Activated CD8-positive, alpha-beta T cell treated with anti-CD3 and anti-CD28 coated beads, Interleukin-2, amount 10 ng/mL, durations not matched to agents 7 days and 5 days (primary cell): ENCODE measurements around the gene WBP1L. TPM values are rescaled to one million over a fixed set of nuclear protein-coding genes. Genes with fewer than 3 reads are reported as not detected.

ENCODE experiments used
- ATAC-seq: fragments of 150-1000 bp; cut with Tn5 transposase; one replicate; pipeline ENCODE4 v1.10.0; 2021; ENCODE audit warnings: moderate library complexity
- CTCF ChIA-PET: fragments of 350-600 bp; sonication (Branson Sonifier 250); formaldehyde crosslinking; loops from one replicate; lab custom pipeline; 2021; ENCODE audit warnings: antibody characterized with exemption; lab: Charles Lee
- POLR2A ChIA-PET: fragments of 350-600 bp; sonication (Branson Sonifier 250); formaldehyde crosslinking; loops from one replicate; lab custom pipeline; 2021; ENCODE audit warnings: antibody characterized with exemption; lab: Charles Lee
- DNase-seq: peaks from one replicate; pipeline ENCODE4 v3.0.0-alpha.2; 2020
- H3K27ac Mint-ChIP-seq: one replicate; pipeline ENCODE4 v1.8.0; 2021; ENCODE audit warnings: mild to moderate bottlenecking, mixed read lengths
- H3K27me3 Mint-ChIP-seq: one replicate; pipeline ENCODE4 v1.8.0; 2021; ENCODE audit warnings: low read depth, mixed read lengths
- H3K36me3 Mint-ChIP-seq: one replicate; pipeline ENCODE4 v1.8.0; 2021; ENCODE audit warnings: low read depth, mixed read lengths
- H3K4me1 Mint-ChIP-seq: one replicate; pipeline ENCODE4 v1.8.0; 2021; ENCODE audit warnings: low read depth, mixed read lengths
- H3K4me3 Mint-ChIP-seq: one replicate; pipeline ENCODE4 v1.8.0; 2021; ENCODE audit warnings: mild to moderate bottlenecking, mixed read lengths
- H3K9me3 Mint-ChIP-seq: one replicate; pipeline ENCODE4 v1.8.0; 2022; ENCODE audit warnings: mixed read lengths; ENCODE audit not compliant: insufficient read depth
- total RNA-seq, 2 experiments: library from RNA; stranded (reverse); gene quantifications; one replicate each; pipeline ENCODE4 v1.2.3, GENCODE V29; 2021

Gene WBP1L
- total RNA-seq, 2 experiments from 2014 or later = 25.7 to 25.9 TPM

DNA sequence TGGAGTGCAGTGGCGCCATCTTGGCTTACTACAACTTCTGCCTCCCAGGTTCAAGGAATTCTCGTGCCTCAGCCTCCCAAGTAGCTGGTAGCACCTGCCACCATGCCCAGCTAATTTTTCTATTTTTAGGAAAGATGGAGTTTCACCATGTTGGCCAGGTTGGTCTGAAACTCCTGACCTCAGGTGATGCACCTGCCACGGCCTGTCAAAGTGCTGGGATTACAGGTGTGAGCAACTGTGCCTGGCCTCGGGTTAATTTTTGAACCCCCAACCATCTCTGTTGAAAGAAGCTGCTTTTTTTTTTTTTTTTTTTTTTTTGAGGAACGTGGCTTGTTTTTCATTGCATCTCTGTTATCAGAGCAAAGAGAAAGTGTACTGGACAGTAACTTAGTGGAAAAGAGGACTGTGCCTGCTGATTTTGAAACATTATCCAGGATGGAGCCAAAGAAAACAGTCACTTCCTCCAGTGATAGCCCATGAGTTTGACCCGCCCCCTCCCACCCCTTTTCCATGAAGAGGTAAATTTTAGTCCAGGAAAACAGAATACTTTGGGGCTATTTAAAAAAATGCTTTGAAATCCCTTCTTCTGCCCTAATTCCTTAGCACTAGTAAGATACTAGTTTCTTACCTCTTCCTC is 38.3 kb downstream of the WBP1L start:
- no peaks in the 10 kb centered on the region for H3K9me3 Mint-ChIP-seq
- H3K36me3 Mint-ChIP-seq = peaks cover 23% of the 10 kb centered on the region
- CTCF ChIA-PET = no interaction called here
- no peak overlapping the region for H3K4me3 Mint-ChIP-seq
- POLR2A ChIA-PET = no interaction called here
- ATAC-seq (no peak), DNase-seq (no peak)
- H3K27me3 Mint-ChIP-seq = no peaks in the 10 kb centered on the region
- H3K4me1 Mint-ChIP-seq = peaks cover 22% of the 10 kb centered on the region
- H3K27ac Mint-ChIP-seq = no peak overlapping the region

DNA sequence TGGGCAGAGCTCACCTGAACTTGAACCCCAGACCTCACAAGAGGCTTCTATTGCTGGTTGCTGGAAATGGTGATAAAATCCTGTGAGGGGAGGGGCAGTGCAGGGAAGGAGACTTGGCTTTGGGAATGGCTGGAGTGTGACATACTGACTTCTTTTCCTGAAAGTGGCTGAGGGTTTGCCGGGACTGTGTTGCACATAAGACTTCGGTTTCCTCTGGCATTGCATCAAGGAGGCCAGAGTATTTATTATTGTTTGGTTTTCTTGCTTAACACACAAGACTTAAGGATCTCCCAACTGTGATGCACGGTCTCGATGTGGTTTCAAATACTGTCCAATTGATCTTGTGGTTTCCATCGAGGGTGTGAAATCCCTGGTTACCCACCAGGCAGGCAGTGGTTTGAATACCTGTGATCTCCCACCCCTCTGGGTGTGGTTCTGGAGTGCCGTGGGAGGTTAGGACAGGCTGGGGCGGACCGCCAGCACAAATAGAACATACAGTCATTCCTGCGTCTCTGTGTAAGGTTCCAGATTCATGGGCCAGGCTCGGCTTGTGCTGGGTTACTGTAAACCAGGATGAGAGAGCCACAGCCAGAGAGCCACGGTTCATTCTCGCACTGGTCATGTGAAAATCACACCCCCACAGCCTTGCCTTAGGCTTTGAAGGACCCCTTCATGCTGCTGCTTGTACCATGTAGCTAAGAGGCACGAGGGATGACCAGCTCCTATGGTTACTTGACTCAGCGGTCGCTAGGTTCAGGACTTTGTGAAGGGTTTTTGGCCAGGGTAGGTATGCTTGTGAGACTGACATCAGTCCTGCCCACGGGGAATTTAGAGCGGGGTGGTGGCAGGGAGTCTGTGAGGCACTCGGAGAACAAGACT is 39.2 kb downstream of the WBP1L start:
- ChIA-PET POLR2A (no interaction called here), CTCF (no interaction called here)
- Mint-ChIP-seq H3K9me3 (no peaks in the 10 kb centered on the region), H3K36me3 (peaks cover 21% of the 10 kb centered on the region), H3K4me1 (peaks cover 20% of the 10 kb centered on the region), H3K4me3 (no peak overlapping the region), H3K27ac (no peak overlapping the region), H3K27me3 (no peaks in the 10 kb centered on the region)
- DNase-seq (no peak), ATAC-seq (no peak)

DNA sequence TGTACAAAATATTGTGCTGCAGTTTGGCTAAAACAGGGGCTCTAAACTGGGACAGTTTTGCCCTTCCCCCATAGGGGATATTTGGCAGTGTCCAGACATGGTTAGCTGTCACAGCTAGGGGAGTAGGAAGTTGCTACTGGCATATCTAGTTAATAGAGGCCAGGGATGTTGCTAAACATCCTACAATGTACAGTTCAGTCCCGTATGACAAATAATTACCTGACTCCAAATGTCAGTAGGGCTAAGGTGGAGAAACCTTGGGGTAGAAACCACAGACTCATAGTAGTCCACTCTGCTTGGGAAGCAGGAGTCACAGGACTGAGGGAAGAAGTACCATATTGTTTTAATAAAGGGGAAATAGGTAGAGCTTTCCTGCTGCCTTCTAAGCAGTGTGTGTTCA is 39.8 kb downstream of the WBP1L start:
- Mint-ChIP-seq H3K4me1 (peaks cover 20% of the 10 kb centered on the region), H3K4me3 (no peak overlapping the region), H3K36me3 (peaks cover 19% of the 10 kb centered on the region), H3K27ac (no peak overlapping the region), H3K27me3 (no peaks in the 10 kb centered on the region), H3K9me3 (no peaks in the 10 kb centered on the region)
- DNase-seq = no peak
- ChIA-PET CTCF (no interaction called here), POLR2A (no interaction called here)
- ATAC-seq = no peak

DNA sequence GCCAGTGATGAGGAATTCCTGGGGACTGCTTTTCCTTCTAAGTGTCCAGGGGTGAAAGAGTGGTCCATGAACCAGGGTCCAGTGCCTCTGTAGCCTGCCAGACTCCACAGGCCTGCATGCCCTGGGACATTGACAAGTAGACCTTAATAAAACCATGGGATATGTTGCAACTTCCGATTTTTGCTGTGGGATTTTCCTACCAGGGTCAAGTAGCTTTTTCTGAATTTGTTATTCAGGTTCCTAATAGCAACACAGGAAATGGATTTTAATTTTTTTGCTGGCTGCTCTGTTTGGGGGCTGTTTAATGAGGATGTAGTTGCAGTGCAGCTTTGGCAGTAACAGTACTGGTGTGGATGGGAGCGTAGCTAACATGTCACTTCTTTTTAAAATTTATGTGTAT is 42.1 kb downstream of the WBP1L start:
- no peaks in the 10 kb centered on the region for H3K27me3 Mint-ChIP-seq
- ChIA-PET CTCF (no interaction called here), POLR2A (interaction anchor here (0.6 kb wide), 1 partner anchor 70 kb away, joined by 4 read pairs; no protein-coding TSS in a partner anchor)
- H3K36me3 Mint-ChIP-seq = peaks cover 11% of the 10 kb centered on the region
- no peaks in the 10 kb centered on the region for H3K9me3 Mint-ChIP-seq
- DNase-seq (no peak), ATAC-seq (no peak)
- no peak overlapping the region for H3K4me3 Mint-ChIP-seq
- peaks cover 17% of the 10 kb centered on the region for H3K4me1 Mint-ChIP-seq
- no peak overlapping the region for H3K27ac Mint-ChIP-seq

DNA sequence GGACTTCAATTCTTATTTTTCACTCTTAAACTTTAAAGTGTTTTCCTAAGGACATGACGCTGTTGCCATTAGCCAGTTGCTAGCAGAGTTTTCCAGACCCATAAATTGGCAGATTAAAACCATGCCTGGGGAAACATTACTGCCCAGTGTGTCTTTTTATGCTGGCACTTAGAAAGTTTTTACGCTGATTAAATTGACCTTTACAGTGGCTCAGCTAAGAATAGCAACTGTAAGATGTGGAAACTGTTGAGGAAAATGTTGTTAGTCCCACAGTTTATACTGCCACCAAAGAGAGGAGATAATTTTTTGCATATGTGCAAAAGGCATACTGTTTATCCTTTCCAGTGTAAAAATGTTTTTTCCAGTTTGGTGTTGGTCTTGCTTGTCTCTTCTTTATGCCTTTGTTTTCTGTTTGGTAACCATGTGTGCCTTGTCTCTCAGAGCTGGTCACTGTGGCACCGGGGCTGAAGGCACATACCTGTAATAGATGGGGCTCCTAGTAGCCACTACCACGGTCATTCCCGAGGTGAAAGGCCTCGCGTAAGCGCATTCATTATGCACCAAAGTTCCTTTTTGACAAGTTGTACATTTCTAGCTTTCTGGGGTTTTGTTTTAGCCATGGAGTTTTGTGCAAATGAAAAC is 48.1 kb downstream of the WBP1L start:
- CTCF ChIA-PET = interaction anchor here (0.7 to 1.2 kb wide), 2 partner anchors 16 to 44 kb away, joined by 3 read pairs; no protein-coding TSS in a partner anchor
- Mint-ChIP-seq H3K27ac (no peak overlapping the region), H3K9me3 (no peaks in the 10 kb centered on the region), H3K4me3 (no peak overlapping the region), H3K4me1 (peaks cover 22% of the 10 kb centered on the region), H3K36me3 (peaks cover 9% of the 10 kb centered on the region), H3K27me3 (no peaks in the 10 kb centered on the region)
- POLR2A ChIA-PET = no interaction called here
- ATAC-seq (no peak), DNase-seq (no peak)

DNA sequence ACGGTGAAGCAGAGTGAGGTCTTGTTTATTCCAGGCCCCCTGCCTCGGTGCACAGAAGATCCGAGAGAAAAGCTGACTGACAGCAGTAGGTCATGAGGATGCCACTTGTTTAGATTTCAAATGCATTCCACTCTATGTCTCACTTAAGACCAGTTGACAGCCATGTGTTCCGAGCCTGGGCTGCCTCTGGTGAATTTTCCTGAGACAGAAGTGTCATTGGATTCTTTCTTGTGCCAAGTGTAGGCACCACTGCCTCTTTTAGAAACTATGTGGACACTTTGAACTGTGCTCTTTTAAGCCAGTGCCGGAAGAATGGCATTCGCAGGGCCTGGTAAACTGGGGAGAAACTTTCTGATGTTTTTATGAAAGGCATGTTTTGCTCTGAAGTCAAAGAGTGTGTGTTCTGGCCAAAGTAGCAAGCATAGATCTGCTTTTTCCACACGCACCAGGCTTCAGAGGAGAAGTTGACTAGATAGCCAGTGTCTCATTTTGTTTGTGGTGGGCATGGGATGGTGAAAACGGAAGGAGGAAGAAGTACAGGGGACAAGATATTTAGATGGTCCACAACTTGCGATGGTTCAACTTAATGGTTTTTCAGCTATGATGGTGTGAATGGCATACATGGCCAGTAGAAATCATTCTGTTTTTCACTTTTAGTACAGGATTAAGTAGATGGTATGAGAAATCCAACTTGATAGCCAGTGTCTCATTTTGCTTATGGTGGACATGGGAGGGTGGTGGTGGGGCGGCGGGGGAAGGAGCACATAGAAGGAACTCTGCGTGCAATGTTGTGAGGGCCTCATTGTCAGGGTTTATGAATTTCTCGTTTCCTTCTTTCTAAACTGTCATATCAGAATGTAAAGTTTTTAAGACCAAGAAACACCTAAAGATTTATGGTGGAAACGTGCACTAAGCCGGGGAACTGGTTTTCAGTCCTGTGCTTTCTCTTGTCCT is 52.0 kb downstream of the WBP1L start:
- no peak for DNase-seq
- no peaks in the 10 kb centered on the region for H3K27me3 Mint-ChIP-seq
- peaks cover 27% of the 10 kb centered on the region for H3K4me1 Mint-ChIP-seq
- H3K4me3 Mint-ChIP-seq = no peak overlapping the region
- H3K27ac Mint-ChIP-seq = peak overlapping the region; percentile 79
- H3K9me3 Mint-ChIP-seq = no peaks in the 10 kb centered on the region
- peak; percentile 10 for ATAC-seq
- H3K36me3 Mint-ChIP-seq = peaks cover 15% of the 10 kb centered on the region
- ChIA-PET CTCF (no interaction called here), POLR2A (interaction anchor here (0.7 kb wide), 1 partner anchor 107 kb away, joined by 3 read pairs; no protein-coding TSS in a partner anchor)

DNA sequence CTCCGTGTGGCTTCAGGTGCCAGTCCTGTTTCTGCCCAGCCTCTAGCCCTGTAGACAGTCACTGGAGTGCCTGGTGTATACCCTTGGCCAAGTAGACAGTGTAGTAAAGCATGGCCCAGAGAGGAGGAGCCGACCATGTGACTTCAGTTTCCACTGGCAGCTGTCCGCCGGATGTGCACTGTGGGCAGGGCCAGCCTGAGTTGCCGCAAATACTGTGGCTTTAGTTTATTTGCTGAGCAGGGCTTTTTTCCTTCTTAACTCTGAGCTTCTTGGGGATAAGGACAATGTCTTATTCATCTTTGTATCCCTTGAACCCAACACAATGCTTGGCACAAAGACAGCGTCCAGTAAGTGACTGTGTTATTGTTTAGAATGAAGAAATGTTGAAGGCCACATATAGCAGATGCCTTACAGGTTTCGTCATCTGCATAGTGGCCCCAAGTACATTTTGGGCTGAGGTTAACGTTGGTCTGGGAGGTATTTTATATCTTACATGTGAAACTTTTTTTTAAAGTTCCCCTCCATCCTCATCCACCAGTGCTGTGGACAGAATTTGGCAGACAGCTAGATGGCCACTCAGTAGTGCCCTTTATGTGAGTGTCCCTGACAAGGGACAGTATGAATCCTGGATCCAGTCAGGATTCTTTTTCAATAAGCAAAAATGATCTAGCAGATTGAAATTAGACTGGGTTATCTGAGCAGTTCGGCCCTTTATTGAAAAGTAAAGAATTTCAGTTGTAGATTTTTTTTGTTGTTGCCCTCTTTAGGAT is 52.8 kb downstream of the WBP1L start:
- no peak overlapping the region for H3K4me3 Mint-ChIP-seq
- H3K9me3 Mint-ChIP-seq = no peaks in the 10 kb centered on the region
- H3K27ac Mint-ChIP-seq = peak overlapping the region; percentile 79
- POLR2A ChIA-PET = interaction anchor here (0.7 kb wide), 1 partner anchor 106 kb away, joined by 3 read pairs; no protein-coding TSS in a partner anchor
- ATAC-seq (peak; percentile 99), DNase-seq (peak; percentile 83)
- CTCF ChIA-PET = no interaction called here
- H3K27me3 Mint-ChIP-seq = no peaks in the 10 kb centered on the region
- peaks cover 21% of the 10 kb centered on the region for H3K36me3 Mint-ChIP-seq
- peaks cover 34% of the 10 kb centered on the region for H3K4me1 Mint-ChIP-seq

DNA sequence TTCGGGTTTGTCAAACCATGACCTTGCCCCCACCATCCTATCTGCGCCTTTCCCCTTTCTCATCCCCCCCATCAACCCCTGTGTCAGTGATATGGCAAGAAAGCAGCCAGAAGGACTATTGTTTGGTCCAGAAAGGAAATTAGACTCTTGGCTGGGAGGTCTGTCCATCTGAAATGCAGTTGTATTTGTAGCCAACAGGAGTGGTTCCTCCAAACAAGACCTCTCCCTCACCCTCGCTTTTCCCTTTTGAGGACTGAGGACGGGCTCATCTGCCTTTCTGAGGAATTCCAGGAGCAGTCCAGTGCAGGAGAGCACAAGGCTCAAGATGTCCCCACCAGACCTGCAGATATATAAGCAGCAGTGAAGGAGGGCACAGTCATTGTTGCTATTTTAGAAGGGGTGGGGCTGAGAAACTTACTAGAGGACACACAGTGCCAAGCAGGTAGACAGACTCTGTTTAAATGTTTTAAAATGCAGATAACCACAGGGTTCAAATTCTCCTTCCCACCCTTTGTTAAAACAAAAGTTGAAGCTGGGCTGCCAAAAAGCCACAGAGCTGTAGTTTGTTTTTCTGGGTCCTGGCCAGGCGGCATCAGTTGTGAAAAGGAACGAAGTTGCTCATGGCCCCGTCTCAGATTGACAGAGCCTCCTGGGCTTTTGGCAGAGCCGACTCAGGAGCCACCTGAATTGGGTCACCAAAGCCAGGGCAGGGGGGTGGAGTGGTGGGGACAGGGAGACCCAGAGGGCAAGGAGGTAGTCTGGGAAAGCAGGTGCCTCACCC is 56.1 kb downstream of the WBP1L start:
- Mint-ChIP-seq H3K4me3 (no peak overlapping the region), H3K4me1 (peaks cover 51% of the 10 kb centered on the region), H3K27me3 (no peaks in the 10 kb centered on the region), H3K9me3 (peaks cover 3% of the 10 kb centered on the region), H3K36me3 (peaks cover 43% of the 10 kb centered on the region), H3K27ac (peak overlapping the region; percentile 33)
- CTCF ChIA-PET = interaction anchor here (0.9 kb wide), 1 partner anchor 23 kb away, joined by 3 read pairs; no protein-coding TSS in a partner anchor
- no peak for DNase-seq
- no peak for ATAC-seq
- POLR2A ChIA-PET = no interaction called here

DNA sequence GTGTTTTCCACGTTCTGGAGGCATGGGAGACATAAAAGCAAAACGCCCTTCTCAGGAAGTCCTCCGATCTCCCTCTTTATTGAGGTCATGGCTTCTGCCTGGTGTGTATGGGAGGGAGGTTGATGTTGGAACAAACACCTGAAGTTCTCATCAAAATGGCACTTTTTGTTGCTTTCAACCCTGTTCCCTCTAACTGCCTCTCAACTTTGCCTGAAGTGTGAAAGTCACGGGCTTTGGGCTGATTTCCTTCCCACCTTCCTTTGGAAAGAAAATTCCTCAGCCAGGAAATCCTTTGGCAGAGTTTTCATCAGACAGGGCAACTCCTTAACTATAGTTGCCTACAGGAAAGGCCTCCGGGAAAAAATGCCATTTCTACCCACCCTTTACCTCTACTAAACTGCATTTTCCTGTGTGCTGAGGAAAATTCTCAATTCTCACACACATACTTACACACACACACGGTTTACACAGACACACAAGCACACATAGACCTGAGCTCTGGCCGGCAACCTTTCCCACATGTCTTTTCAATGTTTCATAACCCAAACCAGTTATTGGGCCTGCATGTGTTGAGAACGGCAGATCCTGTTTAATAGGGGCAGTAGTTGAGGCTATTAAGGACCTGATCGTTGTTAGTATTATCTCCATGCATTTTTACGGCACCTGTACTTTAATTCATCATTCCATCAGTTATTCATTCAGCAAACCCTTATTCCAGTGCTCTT is 57.0 kb downstream of the WBP1L start:
- H3K9me3 Mint-ChIP-seq = peaks cover 3% of the 10 kb centered on the region
- H3K27ac Mint-ChIP-seq = peak overlapping the region; percentile 67
- CTCF ChIA-PET = interaction anchor here (0.9 kb wide), 1 partner anchor 24 kb away, joined by 3 read pairs; no protein-coding TSS in a partner anchor
- ATAC-seq = no peak
- peaks cover 40% of the 10 kb centered on the region for H3K36me3 Mint-ChIP-seq
- POLR2A ChIA-PET = no interaction called here
- H3K4me3 Mint-ChIP-seq = no peak overlapping the region
- H3K27me3 Mint-ChIP-seq = no peaks in the 10 kb centered on the region
- DNase-seq = no peak
- peaks cover 42% of the 10 kb centered on the region for H3K4me1 Mint-ChIP-seq
